H4 (cell line): ENCODE measurements around the gene POU3F2. TPM values are rescaled to one million over a fixed set of nuclear protein-coding genes. Genes with fewer than 3 reads are reported as not detected.
A peak's percentile ranks its signal among the peaks of the same experiment; 100 is the strongest.

ENCODE experiments used
- DNase-seq: peaks from one replicate; pipeline ENCODE4 v3.0.0-alpha.2; 2015; ENCODE audit warnings: low spot score
- total RNA-seq: library from RNA; depleted of rRNA; stranded (reverse); fragments of >200 nt; shearing (Covaris generic); gene quantifications from 2 replicates; pipeline ENCODE4 v1.2.3, GENCODE V29; 2014

The POU3F2 gene
- total RNA-seq, 1 experiment from 2014 or later, result 0.10 TPM

- DNase-seq, result no peak
Observed at GRCh38 chr6:98830146-98830545, 4.2 kb upstream of the POU3F2 start.

- no peak for DNase-seq
Observed at GRCh38 chr6:98831057-98831958, 3.1 kb upstream of the POU3F2 start.

GRCh38 chr6:98831959-98832283, 2.5 kb upstream of the POU3F2 start:
- DNase-seq, result no peak

GRCh38 chr6:98832284-98833056, 1.9 kb upstream of the POU3F2 start:
- no peak for DNase-seq

- DNase-seq, result no peak
Observed at GRCh38 chr6:98833057-98833306, 1.4 kb upstream of the POU3F2 start.

GRCh38 chr6:98833307-98834059, 891 bp upstream of the POU3F2 start:
- DNase-seq, result peak; percentile 8

GRCh38 chr6:98835149-98836024, 1.0 kb downstream of the POU3F2 start:
- peak; percentile 6 for DNase-seq

- no peak for DNase-seq
Observed at GRCh38 chr6:98836025-98836961, 1.9 kb downstream of the POU3F2 start.

- DNase-seq, result no peak
Observed at GRCh38 chr6:98836962-98837944, 2.9 kb downstream of the POU3F2 start.

GRCh38 chr6:98838032-98838431, 3.7 kb downstream of the POU3F2 start:
- no peak for DNase-seq

- no peak for DNase-seq
Observed at GRCh38 chr6:98838975-98839374, 4.6 kb downstream of the POU3F2 start.

GRCh38 chr6:98839781-98840361, 5.5 kb downstream of the POU3F2 start:
- peak; percentile 11 for DNase-seq

- no peak for DNase-seq
Observed at GRCh38 chr6:98840385-98840784, 6.0 kb downstream of the POU3F2 start.

- DNase-seq, result no peak
Observed at GRCh38 chr6:98840996-98841513, 6.7 kb downstream of the POU3F2 start.

GRCh38 chr6:98841621-98842341, 7.4 kb downstream of the POU3F2 start:
- no peak for DNase-seq

- no peak for DNase-seq
Observed at GRCh38 chr6:98842342-98843180, 8.2 kb downstream of the POU3F2 start.
